D721Med (cell line): ENCODE data around the gene SOX1.

Source experiments
- DNase-seq: peaks from one replicate; pipeline ENCODE4 v3.0.0; 2011; ENCODE audit warnings: low spot score; ENCODE audit not compliant: insufficient read length
- FAIRE-seq: peaks from 2 replicates; lab custom pipeline; 2011; peaks lifted over from hg19 to GRCh38; lab: Jason Lieb, UNC
- TF ChIP-seq, protein P1 (sequence below): IDR thresholded peaks from 2 replicates; pipeline ENCODE4 v1.5.1; 2012; ENCODE audit warnings: mild to moderate bottlenecking, control low read depth; ENCODE audit not compliant: insufficient read depth; ENCODE audit errors: missing control alignments

The SOX1 gene

GRCh38 chr13:112101360-112101930 lies 34.5 kb downstream of the SOX1 start:
- DNase-seq (no peak), FAIRE-seq (no peak)
- TF ChIP-seq, protein P1, sequence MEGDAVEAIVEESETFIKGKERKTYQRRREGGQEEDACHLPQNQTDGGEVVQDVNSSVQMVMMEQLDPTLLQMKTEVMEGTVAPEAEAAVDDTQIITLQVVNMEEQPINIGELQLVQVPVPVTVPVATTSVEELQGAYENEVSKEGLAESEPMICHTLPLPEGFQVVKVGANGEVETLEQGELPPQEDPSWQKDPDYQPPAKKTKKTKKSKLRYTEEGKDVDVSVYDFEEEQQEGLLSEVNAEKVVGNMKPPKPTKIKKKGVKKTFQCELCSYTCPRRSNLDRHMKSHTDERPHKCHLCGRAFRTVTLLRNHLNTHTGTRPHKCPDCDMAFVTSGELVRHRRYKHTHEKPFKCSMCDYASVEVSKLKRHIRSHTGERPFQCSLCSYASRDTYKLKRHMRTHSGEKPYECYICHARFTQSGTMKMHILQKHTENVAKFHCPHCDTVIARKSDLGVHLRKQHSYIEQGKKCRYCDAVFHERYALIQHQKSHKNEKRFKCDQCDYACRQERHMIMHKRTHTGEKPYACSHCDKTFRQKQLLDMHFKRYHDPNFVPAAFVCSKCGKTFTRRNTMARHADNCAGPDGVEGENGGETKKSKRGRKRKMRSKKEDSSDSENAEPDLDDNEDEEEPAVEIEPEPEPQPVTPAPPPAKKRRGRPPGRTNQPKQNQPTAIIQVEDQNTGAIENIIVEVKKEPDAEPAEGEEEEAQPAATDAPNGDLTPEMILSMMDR, result no peak

GRCh38 chr13:112102243-112102642 lies 35.3 kb downstream of the SOX1 start:
- DNase-seq (no peak), FAIRE-seq (no peak)
- TF ChIP-seq, protein P1, result peak; percentile 3

DNA sequence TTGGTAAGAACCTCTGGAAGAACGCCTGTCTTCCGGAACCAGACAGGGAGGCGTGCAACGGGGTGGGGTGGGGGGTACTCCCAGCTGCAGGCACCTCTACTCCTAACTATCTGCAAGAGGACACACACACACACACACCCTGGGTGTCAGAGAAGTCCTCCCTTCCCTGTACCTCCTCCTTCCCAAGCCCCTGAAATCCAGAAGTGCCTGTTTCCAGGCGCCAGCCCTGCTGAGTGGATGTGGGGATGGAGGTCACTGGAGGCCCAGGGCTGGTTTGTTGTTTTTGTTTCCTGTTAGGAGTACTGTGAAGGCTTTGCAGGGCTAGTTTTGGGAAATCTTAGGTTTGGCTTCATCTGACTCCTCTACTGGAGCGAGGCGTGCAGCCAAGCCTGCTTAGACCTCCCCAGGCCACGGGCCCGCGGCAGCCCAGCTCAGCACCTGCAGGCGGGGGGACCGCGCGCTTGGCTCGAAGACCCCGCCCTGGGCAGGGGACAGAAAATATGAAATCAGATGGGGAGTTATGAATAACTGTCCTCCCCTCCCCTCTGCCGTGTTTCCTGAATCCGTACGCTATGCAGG lies 36.4 kb downstream of the SOX1 start:
- FAIRE-seq (no peak), DNase-seq (no peak)
- TF ChIP-seq, protein P1, result no peak

- no peak for FAIRE-seq
- TF ChIP-seq, protein P1, result no peak
- no peak for DNase-seq
Observed at GRCh38 chr13:112103961-112104880, 37.3 kb downstream of the SOX1 start.

DNA sequence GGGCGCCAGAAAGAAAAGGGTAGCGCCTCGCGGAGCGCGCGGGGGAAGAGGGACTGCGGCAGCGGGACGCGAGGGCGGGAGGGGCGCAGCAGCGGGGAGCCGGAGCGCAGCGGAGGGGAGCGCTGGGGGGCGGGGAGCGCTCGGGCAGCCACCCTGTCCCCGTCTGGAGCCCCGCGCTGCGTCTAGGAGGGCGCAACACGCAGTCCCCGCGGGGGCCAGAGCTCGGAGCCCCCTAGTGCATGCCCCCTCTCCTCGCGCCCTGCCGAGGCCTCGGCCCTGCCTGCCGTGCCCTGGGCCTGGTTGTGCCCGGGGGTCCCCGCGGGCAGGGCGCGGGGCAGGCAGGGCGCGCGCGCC lies 37.9 kb downstream of the SOX1 start:
- TF ChIP-seq, protein P1, result no peak
- FAIRE-seq, result no peak
- DNase-seq, result no peak

DNA sequence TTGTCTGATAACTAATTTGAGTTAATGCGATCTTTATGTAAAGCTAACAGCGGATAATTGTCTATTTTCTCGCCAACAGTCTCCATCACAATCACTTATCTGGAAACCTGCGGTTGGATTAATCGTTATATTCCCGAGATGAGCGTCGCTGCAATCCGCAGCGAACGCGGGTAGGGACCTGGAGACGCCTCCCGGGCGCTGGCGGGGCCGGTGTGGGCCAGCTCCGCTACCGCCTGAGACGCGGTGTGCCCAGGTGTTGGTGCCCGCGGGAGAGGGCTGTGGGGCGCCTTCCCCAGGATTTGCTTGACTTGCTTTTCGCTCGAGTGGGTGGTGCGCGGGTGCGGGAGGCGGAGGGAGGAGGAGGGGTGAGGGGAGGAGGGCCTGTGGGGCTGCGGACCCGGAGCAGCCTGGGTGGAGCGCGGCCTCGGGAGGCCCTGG lies 38.3 kb downstream of the SOX1 start:
- FAIRE-seq, result no peak
- DNase-seq, result no peak
- TF ChIP-seq, protein P1, result no peak
